Loucy (cell line): ENCODE data around the gene XIRP2.

Source experiments
- H2AFZ ChIP-seq: fragments of 200-600 bp; sonication (generic); 2 replicates; pipeline ENCODE4 v1.6.0; 2016; ENCODE audit warnings: antibody characterized with exemption, mild to moderate bottlenecking, low read length, moderate library complexity
- H3F3A ChIP-seq: fragments of 200-600 bp; 2 replicates; pipeline ENCODE4 v1.6.0; 2016; ENCODE audit warnings: antibody characterized with exemption, low read depth, mild to moderate bottlenecking
- H3K27me3 ChIP-seq: fragments of 200-600 bp; sonication (generic); 2 replicates; pipeline ENCODE4 v1.6.1; 2014; ENCODE audit warnings: low read length, mild to moderate bottlenecking; ENCODE audit not compliant: insufficient read depth, poor library complexity, severe bottlenecking
- H3K36me3 ChIP-seq: fragments of 200-600 bp; sonication (generic); 2 replicates; pipeline ENCODE4 v1.6.1; 2016; ENCODE audit warnings: low read length; ENCODE audit not compliant: insufficient read depth
- H3K4me1 ChIP-seq: fragments of 200-600 bp; sonication (generic); 2 replicates; pipeline ENCODE4 v1.5.1; 2014; ENCODE audit warnings: low read length, mild to moderate bottlenecking; ENCODE audit not compliant: insufficient read depth, poor library complexity, severe bottlenecking
- H3K4me2 ChIP-seq: fragments of 200-600 bp; sonication (generic); 2 replicates; pipeline ENCODE4 v1.6.0; 2014; ENCODE audit warnings: antibody characterized with exemption, low read length, low read depth, mild to moderate bottlenecking; ENCODE audit not compliant: poor library complexity, severe bottlenecking
- H3K4me3 ChIP-seq: fragments of 200-600 bp; sonication (generic); 2 replicates; pipeline ENCODE4 v1.5.1; 2014; ENCODE audit warnings: low read length, mild to moderate bottlenecking, mixed read lengths; ENCODE audit not compliant: poor library complexity, severe bottlenecking
- H3K79me2 ChIP-seq: fragments of 200-600 bp; sonication (generic); 2 replicates; pipeline ENCODE4 v1.6.1; 2014; ENCODE audit warnings: low read length; ENCODE audit not compliant: insufficient read depth
- H3K9ac ChIP-seq: fragments of 200-600 bp; sonication (generic); 2 replicates; pipeline ENCODE4 v1.6.0; 2014; ENCODE audit warnings: mild to moderate bottlenecking, low read depth, low read length, moderate library complexity; ENCODE audit not compliant: poor library complexity, severe bottlenecking
- H3K9me2 ChIP-seq: fragments of 200-600 bp; sonication (generic); replicated peaks from 2 replicates; pipeline ENCODE4 v1.6.1; 2016; ENCODE audit warnings: low read depth, low read length, mixed read lengths
- H3K9me3 ChIP-seq: fragments of 200-600 bp; sonication (generic); 2 replicates; pipeline ENCODE4 v1.6.1; 2014; ENCODE audit warnings: mild to moderate bottlenecking, antibody characterized with exemption, low read length, low read depth; ENCODE audit not compliant: insufficient read depth
- H4K20me1 ChIP-seq: fragments of 200-600 bp; sonication (generic); 2 replicates; pipeline ENCODE4 v1.6.0; 2014; ENCODE audit warnings: antibody characterized with exemption, low read length, mild to moderate bottlenecking; ENCODE audit not compliant: insufficient read depth, poor library complexity, severe bottlenecking
- EZH2phosphoT487 ChIP-seq: fragments of 200-600 bp; IDR thresholded peaks from 2 replicates; pipeline ENCODE4 v1.6.1; 2018; ENCODE audit warnings: antibody characterized with exemption, mild to moderate bottlenecking, moderate library complexity, borderline replicate concordance
- TF ChIP-seq, protein P1 (sequence below): fragments of 200-600 bp; sonication (generic); conservative IDR thresholded peaks from 2 replicates; pipeline ENCODE4 v1.5.1; 2014; ENCODE audit warnings: mild to moderate bottlenecking, antibody characterized with exemption, low read length

The XIRP2 gene

DNA sequence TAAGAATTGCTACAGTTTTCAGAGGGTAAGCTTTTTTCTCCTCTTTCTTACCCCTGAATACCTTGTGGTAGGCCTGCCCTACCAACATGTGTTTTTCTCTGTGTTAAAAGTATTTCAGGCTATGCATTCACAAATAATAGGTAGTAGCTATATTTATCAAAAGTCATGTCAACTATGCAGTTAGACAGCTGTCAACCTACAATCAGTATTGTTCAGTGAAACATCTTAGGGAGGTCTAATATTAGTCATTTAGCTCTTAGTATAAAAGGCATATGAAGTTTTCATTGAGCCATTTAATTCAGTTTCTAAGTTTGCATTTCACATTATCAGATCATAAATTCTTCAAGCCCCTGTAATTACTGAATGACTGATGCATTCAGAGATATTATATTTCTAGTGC is 36.7 kb downstream of the XIRP2 start:
- Histone ChIP-seq H3K9me2 (no peaks in the 10 kb centered on the region), H3K9ac (no peak overlapping the region)
- TF ChIP-seq, protein P1, sequence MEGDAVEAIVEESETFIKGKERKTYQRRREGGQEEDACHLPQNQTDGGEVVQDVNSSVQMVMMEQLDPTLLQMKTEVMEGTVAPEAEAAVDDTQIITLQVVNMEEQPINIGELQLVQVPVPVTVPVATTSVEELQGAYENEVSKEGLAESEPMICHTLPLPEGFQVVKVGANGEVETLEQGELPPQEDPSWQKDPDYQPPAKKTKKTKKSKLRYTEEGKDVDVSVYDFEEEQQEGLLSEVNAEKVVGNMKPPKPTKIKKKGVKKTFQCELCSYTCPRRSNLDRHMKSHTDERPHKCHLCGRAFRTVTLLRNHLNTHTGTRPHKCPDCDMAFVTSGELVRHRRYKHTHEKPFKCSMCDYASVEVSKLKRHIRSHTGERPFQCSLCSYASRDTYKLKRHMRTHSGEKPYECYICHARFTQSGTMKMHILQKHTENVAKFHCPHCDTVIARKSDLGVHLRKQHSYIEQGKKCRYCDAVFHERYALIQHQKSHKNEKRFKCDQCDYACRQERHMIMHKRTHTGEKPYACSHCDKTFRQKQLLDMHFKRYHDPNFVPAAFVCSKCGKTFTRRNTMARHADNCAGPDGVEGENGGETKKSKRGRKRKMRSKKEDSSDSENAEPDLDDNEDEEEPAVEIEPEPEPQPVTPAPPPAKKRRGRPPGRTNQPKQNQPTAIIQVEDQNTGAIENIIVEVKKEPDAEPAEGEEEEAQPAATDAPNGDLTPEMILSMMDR = no peak
- TF ChIP-seq EZH2phosphoT487 = no peak

DNA sequence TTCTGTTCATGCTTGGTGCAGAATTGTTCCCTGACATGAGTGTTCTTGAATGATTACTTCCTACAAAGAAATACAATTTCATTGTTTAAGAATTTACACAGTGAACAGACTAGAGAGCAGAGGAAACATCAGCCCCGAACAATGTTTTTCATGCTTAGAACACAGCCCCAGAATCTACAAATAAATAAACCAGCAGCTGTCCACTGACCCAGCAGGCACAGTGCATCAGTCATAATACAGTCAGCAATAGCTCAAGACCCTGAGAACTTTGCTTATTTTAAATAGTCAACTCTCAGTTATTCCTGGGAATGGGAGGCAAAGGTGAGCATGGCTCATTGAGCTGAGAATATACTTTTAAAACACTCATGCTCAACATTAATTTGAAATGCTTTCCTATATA is 38.4 kb downstream of the XIRP2 start:
- Histone ChIP-seq H3K9ac (no peak overlapping the region), H3K9me2 (no peaks in the 10 kb centered on the region), H3K4me2 (no peak overlapping the region), H4K20me1 (no peaks in the 10 kb centered on the region), H3K27me3 (no peaks in the 10 kb centered on the region), H3K79me2 (no peaks in the 10 kb centered on the region), H2AFZ (no peak overlapping the region), H3K4me1 (no peaks in the 10 kb centered on the region), H3K4me3 (no peak overlapping the region), H3K9me3 (no peaks in the 10 kb centered on the region), H3K36me3 (no peaks in the 10 kb centered on the region), H3F3A (no peaks in the 10 kb centered on the region)
- TF ChIP-seq EZH2phosphoT487 = no peak
- TF ChIP-seq, protein P1 = no peak

More for the DNA sequence above, 36.7 kb downstream of the XIRP2 start:
- no peaks in the 10 kb centered on the region for H3K79me2 ChIP-seq
- no peaks in the 10 kb centered on the region for H3K4me1 ChIP-seq
- H3K27me3 ChIP-seq = no peaks in the 10 kb centered on the region
- H3K4me3 ChIP-seq = no peak overlapping the region
- no peak overlapping the region for H2AFZ ChIP-seq
- H4K20me1 ChIP-seq = no peaks in the 10 kb centered on the region
- H3K4me2 ChIP-seq = no peak overlapping the region
- H3F3A ChIP-seq = no peaks in the 10 kb centered on the region
- no peaks in the 10 kb centered on the region for H3K36me3 ChIP-seq
- H3K9me3 ChIP-seq = no peaks in the 10 kb centered on the region

DNA sequence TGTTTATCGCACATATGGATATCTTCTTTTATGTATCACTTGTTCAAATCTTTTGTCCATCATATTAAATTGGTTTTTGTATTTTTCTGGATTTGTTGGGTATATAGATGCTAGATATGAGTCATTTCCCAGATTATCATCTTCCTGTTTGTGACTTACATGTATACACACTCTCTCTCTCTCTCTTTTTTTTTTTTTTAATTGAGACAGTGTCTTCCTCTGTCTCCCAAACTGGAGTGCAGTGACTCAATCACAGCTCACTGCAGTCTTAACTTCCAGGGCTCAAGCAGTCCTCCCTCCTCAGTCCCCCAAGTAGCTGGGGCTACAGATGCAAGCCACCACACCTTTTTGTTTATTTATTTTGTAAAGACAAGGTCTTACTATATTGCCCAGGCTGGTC is 43.8 kb downstream of the XIRP2 start:
- no peaks in the 10 kb centered on the region for H3F3A ChIP-seq
- no peak overlapping the region for H2AFZ ChIP-seq
- no peaks in the 10 kb centered on the region for H3K79me2 ChIP-seq
- H3K9me2 ChIP-seq = no peaks in the 10 kb centered on the region
- no peak overlapping the region for H3K9ac ChIP-seq
- H3K4me2 ChIP-seq = no peak overlapping the region
- H3K4me3 ChIP-seq = no peak overlapping the region
- no peaks in the 10 kb centered on the region for H3K27me3 ChIP-seq
- H3K4me1 ChIP-seq = no peaks in the 10 kb centered on the region
- H3K9me3 ChIP-seq = no peaks in the 10 kb centered on the region
- TF ChIP-seq, protein P1 = no peak
- no peak for TF ChIP-seq EZH2phosphoT487
- H4K20me1 ChIP-seq = no peaks in the 10 kb centered on the region
- no peaks in the 10 kb centered on the region for H3K36me3 ChIP-seq
